ENCODE data around the gene AIF1. TPM values are rescaled to one million over a fixed set of nuclear protein-coding genes. Genes with fewer than 3 reads are reported as not detected.

The AIF1 gene
- total RNA-seq, 1 donor, result not detected

DNA sequence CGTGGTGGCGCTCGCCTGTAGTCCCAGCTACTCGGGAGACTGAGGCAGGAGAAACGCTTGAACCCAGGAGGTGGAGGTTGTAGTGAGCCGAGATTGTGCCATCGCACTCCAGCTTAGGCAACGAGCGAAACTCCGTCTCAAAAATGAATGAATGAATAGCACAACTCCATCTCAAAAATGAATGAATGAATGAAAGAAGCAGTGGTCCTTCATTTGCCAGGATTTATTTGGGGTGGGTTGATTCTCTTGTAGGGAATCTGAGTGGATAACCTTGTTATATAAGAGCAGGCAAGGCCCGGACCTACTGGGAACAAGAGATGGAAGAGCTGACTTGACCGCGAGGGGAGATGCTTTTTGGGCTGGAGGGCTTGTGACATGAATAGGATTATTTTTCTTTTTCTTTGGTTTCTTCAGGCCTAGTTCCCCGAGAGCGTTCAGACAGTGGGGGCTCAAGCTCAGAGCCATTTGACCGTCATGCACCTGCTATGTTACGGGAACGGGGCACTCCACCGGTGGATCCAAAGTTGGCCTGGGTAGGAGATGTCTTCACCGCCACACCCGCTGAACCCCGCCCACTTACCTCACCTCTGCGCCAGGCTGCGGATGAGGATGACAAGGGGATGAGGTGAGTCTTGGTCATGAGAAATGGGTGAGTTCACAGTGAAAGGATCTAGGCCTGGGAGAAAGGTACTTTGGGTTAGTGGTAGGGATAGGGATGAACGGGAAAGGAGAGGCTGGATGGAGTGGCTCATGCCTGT is 15.3 kb downstream of the AIF1 start:
- TF ChIP-seq CTCF (IDR thresholded peaks at IDR 0.05; ENCODE audit: insufficient read depth, low read depth, low read length), result no peak
- H3K4me3 ChIP-seq (ENCODE audit: low read depth, low read length), result no peak overlapping the region
- no peak for DNase-seq (ENCODE audit: low read depth)

- no peak for DNase-seq (ENCODE audit: low read depth)
- no peak for TF ChIP-seq CTCF (IDR thresholded peaks at IDR 0.05; ENCODE audit: insufficient read depth, low read depth, low read length)
- no peak overlapping the region for H3K4me3 ChIP-seq (ENCODE audit: low read depth, low read length)
Observed at GRCh38 chr6:31631209-31631608, 16.2 kb downstream of the AIF1 start.

GRCh38 chr6:31631681-31632278 is 16.7 kb downstream of the AIF1 start:
- no peak for DNase-seq (ENCODE audit: low read depth)
- TF ChIP-seq CTCF (IDR thresholded peaks at IDR 0.05; ENCODE audit: insufficient read depth, low read depth, low read length), result no peak
- H3K4me3 ChIP-seq (ENCODE audit: low read depth, low read length), result no peak overlapping the region

DNA sequence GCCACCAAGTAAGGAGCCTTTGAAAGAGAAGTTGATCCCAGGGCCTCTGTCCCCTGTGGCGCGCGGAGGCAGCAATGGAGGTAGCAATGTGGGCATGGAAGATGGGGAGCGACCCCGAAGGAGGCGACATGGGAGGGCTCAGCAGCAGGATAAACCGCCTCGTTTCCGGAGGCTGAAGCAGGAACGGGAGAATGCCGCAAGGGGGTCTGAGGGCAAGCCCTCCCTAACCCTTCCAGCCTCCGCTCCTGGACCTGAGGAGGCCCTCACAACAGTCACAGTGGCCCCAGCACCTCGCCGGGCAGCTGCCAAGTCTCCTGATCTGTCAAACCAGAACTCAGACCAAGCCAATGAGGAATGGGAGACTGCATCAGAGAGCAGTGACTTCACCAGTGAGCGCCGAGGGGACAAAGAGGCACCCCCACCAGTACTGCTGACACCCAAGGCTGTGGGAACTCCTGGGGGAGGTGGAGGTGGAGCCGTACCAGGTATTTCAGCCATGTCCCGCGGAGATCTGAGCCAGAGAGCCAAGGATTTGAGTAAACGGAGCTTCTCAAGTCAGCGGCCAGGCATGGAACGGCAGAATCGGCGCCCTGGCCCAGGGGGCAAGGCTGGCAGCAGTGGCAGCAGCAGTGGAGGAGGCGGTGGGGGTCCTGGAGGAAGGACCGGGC is 17.4 kb downstream of the AIF1 start:
- TF ChIP-seq CTCF (IDR thresholded peaks at IDR 0.05; ENCODE audit: insufficient read depth, low read depth, low read length), result no peak
- no peak for DNase-seq (ENCODE audit: low read depth)
- no peak overlapping the region for H3K4me3 ChIP-seq (ENCODE audit: low read depth, low read length)

- no peak for DNase-seq (ENCODE audit: low read depth)
- no peak for TF ChIP-seq CTCF (IDR thresholded peaks at IDR 0.05; ENCODE audit: insufficient read depth, low read depth, low read length)
- no peak overlapping the region for H3K4me3 ChIP-seq (ENCODE audit: low read depth, low read length)
Observed at GRCh38 chr6:31633447-31633846, 18.4 kb downstream of the AIF1 start.

DNA sequence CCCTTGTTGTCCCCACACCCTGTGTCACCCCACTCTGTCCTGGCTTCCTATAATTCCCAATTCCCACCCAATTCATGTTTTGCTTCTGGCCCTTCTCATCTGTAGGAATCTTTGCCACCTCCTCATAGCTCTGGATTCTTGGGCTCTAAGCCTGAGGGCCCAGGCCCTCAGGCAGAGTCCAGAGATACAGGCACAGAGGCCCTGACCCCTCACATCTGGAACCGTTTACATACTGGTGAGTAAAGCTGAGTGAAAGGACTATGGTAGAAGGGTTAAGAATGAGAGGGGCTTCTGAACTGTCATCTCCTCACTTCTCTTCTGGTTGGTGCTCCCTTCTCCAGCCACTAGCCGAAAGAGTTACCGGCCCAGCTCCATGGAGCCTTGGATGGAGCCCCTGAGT is 19.1 kb downstream of the AIF1 start:
- no peak for TF ChIP-seq CTCF (IDR thresholded peaks at IDR 0.05; ENCODE audit: insufficient read depth, low read depth, low read length)
- H3K4me3 ChIP-seq (ENCODE audit: low read depth, low read length), result no peak overlapping the region
- DNase-seq (ENCODE audit: low read depth), result peak; percentile 36
